Activated T-helper 17 cell treated with anti-CD3 and anti-CD28 coated beads, Interleukin-2, amount 50 U/mL, for 72 hours (primary cell): Measurements from ENCODE around the gene TMEM121. TPM values are rescaled to one million over a fixed set of nuclear protein-coding genes. Genes with fewer than 3 reads are reported as not detected.
A peak's percentile ranks its signal among the peaks of the same experiment; 100 is the strongest.

Experiments
- ATAC-seq: fragments of 150-1000 bp; cut with Tn5 transposase; replicated peaks from 2 replicates; pipeline ENCODE4 v1.10.0; 2021; ENCODE audit warnings: mild to moderate bottlenecking, moderate library complexity
- H3K27ac Mint-ChIP-seq: one replicate; pipeline ENCODE4 v1.8.0; 2022; ENCODE audit warnings: mixed read lengths
- H3K27me3 Mint-ChIP-seq: one replicate; pipeline ENCODE4 v1.8.0; 2022; ENCODE audit warnings: mixed read lengths
- H3K36me3 Mint-ChIP-seq: one replicate; pipeline ENCODE4 v1.8.0; 2022; ENCODE audit warnings: low read depth, mild to moderate bottlenecking, mixed read lengths
- H3K4me1 Mint-ChIP-seq: one replicate; pipeline ENCODE4 v1.8.0; 2022; ENCODE audit warnings: mixed read lengths
- H3K4me3 Mint-ChIP-seq: one replicate; pipeline ENCODE4 v1.8.0; 2022; ENCODE audit warnings: mild to moderate bottlenecking, mixed read lengths
- H3K9me3 Mint-ChIP-seq: one replicate; pipeline ENCODE4 v1.8.0; 2022; ENCODE audit warnings: mixed read lengths
- total RNA-seq, 2 donors: library from RNA; stranded (reverse); gene quantifications; one replicate each; pipeline ENCODE4 v1.2.3, GENCODE V29; 2022

Gene TMEM121
- total RNA-seq, 2 donors from 2014 or later: 2.5 to 12.3 TPM

DNA sequence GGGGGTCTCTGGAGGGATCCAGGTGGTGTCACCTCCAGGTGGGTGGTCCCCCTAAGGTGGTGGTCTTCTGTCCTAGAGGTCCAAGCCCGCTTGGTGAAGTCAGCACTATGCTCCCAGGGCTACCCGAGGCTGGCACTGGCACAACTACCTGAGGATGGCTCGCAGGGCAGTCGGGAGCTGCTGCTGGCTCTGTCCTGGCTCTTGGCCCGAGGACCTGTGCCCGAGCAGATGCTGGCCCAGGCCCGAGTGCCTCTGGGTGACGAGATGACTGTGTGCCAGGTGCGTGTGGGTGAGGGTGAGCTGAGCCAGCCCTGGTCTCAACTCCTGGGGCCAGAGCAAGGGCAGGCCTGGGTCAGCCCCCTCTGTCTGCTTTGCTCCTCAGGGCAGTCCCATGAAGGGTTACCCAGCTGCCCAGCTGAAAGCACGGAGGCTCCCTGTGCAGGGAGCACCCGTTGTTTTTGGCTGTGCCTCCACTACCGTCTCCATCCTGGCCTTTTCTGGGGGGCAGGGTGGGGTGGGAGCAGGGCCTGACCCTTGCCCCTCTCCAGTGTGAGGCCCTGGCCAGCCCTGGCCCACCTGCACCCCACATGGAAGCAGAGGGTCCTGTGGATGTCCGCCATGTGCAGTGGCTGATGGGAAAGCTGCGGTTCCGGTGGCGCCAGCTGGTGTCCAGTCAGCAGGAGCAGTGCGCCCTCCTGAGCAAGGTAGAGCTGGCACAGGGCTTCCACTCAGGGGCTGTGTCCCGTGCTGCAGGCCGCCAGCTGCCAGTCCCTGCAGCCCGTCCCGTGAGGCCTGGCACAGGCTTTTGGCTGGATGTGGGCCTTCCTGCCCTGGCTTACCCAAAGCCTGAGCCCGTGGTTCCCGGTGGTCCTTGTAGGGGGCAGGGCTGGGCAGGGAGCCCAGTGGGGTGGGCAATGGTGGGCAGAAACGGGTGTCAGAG lies 34.1 kb upstream of the TMEM121 start:
- Mint-ChIP-seq H3K4me1 (peaks cover 9% of the 10 kb centered on the region), H3K27me3 (no peaks in the 10 kb centered on the region), H3K4me3 (peak overlapping the region; percentile 81), H3K9me3 (no peaks in the 10 kb centered on the region), H3K36me3 (peaks cover 33% of the 10 kb centered on the region), H3K27ac (peak overlapping the region; percentile 88)
- ATAC-seq: no peak

DNA sequence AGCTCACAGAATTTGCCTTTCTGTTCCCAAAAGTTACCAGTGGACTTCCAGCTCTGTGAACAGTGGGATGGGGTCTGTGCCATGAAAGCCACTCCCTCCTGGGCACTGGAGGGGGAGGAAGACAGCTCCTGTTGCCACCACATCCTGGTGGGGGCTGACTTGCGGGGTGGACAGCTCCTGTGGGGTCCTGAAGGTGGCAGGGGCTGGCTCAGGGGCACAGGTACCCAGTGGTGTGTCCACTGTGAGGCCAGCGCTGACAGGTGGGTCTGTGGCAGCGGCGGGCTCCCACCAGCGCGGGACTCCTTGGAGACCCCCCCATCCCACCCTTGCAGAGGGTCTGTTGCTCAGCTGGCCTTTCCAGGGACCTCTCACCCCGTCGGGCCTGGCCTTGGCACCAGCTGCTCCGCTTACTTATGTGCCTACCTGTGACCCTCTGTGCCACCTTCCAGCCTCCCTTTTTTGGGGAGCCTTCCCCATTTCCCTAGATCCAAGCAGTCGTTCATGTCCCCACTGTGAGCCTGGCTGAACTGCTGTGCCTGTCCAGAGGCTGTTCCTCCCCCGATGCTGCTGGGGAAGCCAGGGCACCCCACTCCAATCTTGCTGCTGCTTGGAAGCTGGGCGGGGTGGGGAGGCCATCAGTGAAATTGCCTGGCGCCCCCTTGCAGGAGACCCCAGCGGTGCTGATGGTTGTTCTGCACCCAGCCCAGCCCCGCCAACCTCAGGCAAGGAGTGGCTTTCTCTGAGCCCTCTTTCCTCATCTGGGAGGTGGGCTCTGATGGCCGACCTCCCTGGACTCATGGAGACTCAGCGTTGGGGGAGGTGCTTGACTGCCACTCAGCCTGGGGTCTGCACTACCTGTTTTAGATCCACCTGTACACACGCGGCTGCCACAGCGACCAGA lies 33.2 kb upstream of the TMEM121 start:
- no peak for ATAC-seq
- Mint-ChIP-seq H3K9me3 (no peaks in the 10 kb centered on the region), H3K27me3 (no peaks in the 10 kb centered on the region), H3K36me3 (peaks cover 27% of the 10 kb centered on the region), H3K4me1 (peaks cover 9% of the 10 kb centered on the region), H3K4me3 (no peak overlapping the region), H3K27ac (no peak overlapping the region)

DNA sequence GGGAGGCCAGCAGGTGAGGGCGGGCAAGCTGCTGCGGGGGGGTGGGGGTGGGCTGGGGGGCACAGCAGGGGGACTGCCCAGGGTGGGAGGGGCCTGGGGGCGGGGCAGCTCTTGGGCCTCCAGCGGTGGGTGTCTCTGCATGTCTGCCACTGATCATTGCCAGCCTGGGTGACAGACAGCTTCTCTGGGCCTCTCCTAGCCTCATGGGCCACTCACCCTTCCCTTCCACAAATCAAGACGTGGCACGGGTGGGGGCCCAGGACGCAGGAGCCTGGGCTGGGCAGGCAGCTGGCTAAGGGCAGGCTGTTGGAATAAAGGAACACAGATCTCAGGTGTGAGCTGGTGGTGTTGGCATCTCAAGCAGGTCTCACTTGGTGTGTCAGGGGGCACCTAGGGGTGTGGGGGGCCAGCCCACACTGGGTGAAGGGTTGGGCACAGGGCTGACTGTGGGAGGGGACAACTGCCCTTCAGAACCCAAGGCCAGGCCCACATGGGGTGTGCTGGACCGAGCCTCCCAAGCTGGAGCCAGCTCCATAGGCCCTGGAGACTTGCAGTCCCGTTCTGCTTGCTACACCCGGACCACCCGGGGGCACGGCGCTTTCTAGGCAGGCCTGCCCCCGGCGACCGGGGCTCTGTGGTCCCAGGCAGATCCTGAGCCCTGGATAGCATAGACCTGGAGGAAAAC lies 32.3 kb upstream of the TMEM121 start:
- H3K27me3 Mint-ChIP-seq: no peaks in the 10 kb centered on the region
- H3K4me3 Mint-ChIP-seq: no peak overlapping the region
- no peak overlapping the region for H3K27ac Mint-ChIP-seq
- H3K36me3 Mint-ChIP-seq: peaks cover 19% of the 10 kb centered on the region
- peaks cover 9% of the 10 kb centered on the region for H3K4me1 Mint-ChIP-seq
- no peak for ATAC-seq
- H3K9me3 Mint-ChIP-seq: no peaks in the 10 kb centered on the region

DNA sequence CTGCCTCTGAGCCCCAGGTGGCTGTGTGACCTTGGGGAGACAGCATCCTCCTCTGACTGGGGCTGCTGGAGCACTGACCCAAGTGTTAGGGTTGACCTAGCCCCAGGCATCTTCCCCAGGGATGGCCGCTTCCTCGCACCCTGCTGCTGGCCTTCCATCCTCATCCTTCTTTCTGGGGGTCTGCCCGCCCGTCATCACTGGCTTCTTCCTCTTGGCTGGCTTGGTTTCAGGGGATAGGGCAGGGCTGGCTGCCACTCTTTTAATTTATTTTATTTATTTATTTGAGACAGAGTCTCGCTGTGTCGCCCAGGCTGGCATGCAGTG lies 31.8 kb upstream of the TMEM121 start:
- Mint-ChIP-seq H3K4me1 (peaks cover 6% of the 10 kb centered on the region), H3K27ac (no peak overlapping the region), H3K27me3 (no peaks in the 10 kb centered on the region), H3K4me3 (no peak overlapping the region), H3K36me3 (peaks cover 14% of the 10 kb centered on the region), H3K9me3 (no peaks in the 10 kb centered on the region)
- ATAC-seq: no peak

DNA sequence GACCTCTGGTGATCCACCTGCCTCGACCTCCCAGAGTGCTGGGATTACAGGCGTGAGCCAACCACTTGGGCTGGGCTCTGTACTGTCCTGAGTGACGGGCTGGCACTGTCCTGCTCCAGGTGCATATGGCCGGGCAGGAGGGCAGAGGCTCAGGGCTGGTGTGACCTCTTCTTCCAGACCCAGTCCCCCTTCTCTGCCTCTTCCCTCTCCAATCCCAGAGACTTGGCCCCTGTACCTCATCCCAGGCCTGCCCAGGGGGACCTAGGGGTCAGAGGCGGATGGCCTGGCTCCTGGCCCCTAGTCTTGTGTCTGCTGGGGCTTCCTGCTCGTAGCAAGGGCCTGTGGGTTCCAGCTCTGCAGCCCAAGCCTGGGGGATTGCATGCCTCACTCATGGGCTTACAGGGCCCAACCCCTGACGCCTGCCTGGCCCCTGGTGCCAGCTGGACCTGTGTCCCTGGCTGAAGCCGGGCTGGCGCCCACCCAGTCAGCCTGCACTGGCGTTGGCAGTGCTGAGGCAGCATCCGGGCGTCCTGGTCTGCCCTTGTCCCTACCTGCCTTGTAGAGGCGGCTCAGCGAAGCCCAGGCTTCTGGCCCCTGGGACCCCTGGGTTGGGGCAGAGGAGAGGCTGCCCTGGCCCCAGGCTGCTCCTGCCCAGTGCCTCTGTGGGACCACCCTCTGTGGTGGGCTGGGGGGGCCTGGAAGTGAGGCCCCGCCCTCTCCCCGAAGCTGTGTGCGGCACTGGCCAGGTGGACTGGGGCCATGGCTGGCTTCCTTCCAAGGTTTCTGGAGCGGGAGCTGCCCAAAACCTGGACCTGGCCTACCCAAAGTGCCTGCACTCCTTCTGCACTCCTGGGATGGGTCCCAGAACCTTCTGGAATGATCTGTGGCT lies 31.0 kb upstream of the TMEM121 start:
- H3K27me3 Mint-ChIP-seq: no peaks in the 10 kb centered on the region
- no peak overlapping the region for H3K27ac Mint-ChIP-seq
- H3K4me1 Mint-ChIP-seq: peaks cover 4% of the 10 kb centered on the region
- no peak for ATAC-seq
- H3K36me3 Mint-ChIP-seq: peaks cover 11% of the 10 kb centered on the region
- no peak overlapping the region for H3K4me3 Mint-ChIP-seq
- H3K9me3 Mint-ChIP-seq: no peaks in the 10 kb centered on the region

DNA sequence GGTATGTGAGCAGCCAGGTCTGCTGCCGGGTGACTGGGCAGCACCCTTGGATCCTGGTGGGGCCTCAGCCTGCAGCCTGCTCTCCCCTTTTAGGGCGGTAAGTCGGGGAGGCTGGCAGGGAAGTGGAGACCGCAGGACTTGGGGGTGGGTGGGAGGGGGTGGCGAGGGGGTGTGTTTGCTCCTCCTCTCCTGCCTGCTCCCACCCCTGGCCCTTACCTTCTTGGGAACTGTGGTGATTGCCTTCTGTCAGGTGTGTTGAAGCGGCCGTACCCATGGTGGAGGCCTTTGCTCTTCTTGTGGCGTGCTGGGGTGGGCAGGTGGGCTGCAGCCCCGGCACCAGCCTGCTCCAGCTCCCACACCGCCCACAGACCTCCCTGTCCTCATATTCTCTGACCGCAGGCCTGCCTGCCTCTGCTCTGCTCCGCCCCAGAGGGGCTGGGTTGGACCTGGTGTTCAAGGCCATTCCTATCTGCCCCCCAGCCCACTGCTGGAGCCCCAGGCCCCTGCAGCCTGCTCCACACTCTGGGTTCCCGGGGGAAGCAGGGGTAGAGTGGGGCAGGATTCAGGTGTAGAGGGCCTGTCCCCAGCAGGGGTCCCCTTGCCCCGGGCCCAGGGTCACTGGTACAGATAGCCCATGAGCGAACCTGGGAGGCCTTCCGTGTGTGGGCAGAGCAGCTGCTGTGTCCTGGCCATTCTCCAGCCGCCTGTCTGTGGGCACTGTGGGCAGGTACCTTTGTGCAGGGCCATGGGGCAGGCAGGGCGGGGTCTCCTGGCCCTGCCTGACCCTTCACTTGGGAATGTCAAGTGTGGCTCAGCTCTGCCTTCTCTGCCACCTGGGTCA lies 30.2 kb upstream of the TMEM121 start:
- ATAC-seq: no peak
- Mint-ChIP-seq H3K4me3 (no peak overlapping the region), H3K27ac (no peak overlapping the region), H3K27me3 (no peaks in the 10 kb centered on the region), H3K9me3 (no peaks in the 10 kb centered on the region), H3K4me1 (peaks cover 4% of the 10 kb centered on the region), H3K36me3 (peaks cover 4% of the 10 kb centered on the region)

DNA sequence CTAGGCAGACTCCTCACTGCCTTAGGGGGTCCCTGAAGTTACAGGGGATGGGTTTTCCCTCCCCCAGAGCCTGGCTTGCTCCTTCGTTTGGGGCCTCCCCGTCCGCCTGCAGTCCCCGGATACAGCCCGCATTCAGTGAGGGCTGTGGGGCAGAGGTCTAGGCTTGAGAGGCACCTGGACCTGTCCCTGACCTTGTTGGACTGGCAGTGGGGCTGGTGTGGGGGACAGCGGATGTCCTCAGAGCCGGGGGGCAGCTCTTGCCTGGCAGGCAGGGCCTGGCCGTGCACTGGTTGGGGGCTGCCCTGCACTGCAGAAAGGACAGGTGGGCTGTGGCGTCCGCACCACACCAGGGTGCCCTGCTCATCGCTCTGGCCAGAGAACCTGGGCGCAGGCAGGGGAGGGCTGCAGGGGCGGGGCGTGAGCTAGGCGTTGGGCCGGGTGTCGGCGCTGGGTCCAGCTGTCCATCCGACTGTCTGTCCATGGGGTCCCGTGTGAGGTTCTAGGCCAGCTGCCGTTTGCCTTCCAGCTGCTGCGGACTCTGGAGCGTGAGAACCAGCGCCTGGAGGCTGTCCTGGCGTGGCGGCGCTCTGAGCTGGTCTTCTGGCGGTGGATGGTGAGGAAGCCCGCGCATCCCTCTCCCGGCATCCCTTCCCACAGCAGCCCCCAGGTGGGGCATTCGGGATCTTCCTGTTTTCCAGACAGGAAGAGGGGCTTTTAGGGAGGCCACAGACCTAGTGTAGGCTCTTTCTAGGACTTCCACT lies 29.4 kb upstream of the TMEM121 start:
- no peak overlapping the region for H3K27ac Mint-ChIP-seq
- peaks cover under 1% of the 10 kb centered on the region for H3K36me3 Mint-ChIP-seq
- no peak for ATAC-seq
- no peak overlapping the region for H3K4me3 Mint-ChIP-seq
- H3K27me3 Mint-ChIP-seq: no peaks in the 10 kb centered on the region
- H3K9me3 Mint-ChIP-seq: no peaks in the 10 kb centered on the region
- H3K4me1 Mint-ChIP-seq: no peaks in the 10 kb centered on the region

DNA sequence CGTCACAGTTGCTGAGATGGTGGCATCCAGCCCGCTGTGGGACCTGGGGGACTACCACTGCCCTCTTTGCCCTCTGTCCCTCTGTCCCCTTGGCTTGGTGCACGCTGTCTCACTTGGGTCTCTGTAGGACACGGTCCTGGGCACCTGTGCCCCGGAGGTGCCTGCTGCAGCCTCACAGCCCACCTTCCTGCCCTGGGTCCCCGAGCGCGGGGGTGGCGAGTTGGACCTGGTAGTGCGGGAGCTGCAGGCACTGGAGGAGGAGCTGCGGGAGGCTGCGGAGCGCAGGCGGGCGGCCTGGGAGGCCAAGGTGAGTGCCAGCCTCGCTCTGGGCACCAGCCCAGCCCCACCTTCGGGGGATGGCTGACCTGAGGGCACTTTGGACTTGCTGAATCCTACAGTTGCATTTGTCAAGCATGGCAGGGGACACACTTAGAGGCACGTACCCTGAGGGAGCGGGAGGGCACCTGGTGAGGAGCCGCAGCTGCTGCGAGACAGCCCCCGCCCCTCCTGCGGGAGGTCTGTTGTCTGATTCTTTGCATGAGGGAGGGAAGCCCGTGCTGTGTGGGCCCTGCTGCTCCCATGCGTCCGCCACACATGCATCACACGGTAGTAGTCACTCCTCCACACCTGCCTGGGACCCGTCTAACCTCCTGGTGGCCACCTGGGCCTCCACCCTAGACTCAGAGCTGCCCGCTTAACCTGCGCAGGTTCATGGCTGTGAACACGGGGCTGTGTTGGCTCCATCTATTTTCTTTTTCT lies 28.5 kb upstream of the TMEM121 start:
- H3K9me3 Mint-ChIP-seq: no peaks in the 10 kb centered on the region
- no peak overlapping the region for H3K27ac Mint-ChIP-seq
- no peak for ATAC-seq
- no peaks in the 10 kb centered on the region for H3K36me3 Mint-ChIP-seq
- no peak overlapping the region for H3K4me3 Mint-ChIP-seq
- H3K27me3 Mint-ChIP-seq: no peaks in the 10 kb centered on the region
- H3K4me1 Mint-ChIP-seq: no peaks in the 10 kb centered on the region

DNA sequence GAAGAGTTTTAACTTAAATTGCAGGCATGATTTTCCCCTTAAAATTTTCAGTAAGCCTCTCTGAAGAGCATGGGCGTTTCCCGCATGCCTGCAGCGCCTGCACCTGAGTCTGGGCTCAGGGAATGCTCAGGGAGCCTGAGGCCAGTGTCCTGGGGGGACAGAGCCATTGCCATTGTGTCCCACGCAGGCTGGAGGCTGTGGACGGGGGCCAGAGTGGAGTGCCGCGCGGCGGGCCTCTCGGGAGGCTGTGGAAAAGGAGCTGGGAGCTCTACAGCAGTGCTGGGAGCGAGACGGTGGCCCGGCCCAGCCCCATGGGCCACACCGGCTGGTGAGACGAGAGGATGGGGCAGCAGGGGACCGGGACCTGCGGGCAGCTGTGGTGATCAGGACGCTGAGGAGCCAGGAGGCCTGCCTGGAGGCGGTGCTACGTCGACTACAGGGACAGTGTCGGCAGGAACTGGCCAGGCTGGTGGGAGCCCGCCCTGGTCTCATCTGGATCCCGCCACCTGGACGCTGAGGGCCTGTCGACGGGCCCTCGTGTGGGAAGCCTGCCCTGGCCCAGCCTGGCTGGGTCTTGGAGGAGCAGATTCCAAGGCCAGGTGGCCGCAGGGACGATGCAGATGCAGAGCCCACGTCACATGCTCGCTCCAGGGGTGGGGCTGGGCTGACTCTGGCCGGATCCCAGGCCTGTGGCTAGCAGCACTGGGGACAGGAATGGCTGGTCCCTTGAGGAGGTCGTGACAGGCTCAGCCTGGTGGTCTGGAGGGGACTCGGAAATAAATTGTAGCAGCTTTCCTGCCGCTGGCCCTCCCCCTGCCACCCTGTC lies 27.7 kb upstream of the TMEM121 start:
- Mint-ChIP-seq H3K27ac (no peak overlapping the region), H3K36me3 (no peaks in the 10 kb centered on the region), H3K4me3 (no peak overlapping the region), H3K4me1 (no peaks in the 10 kb centered on the region), H3K27me3 (no peaks in the 10 kb centered on the region), H3K9me3 (no peaks in the 10 kb centered on the region)
- no peak for ATAC-seq

DNA sequence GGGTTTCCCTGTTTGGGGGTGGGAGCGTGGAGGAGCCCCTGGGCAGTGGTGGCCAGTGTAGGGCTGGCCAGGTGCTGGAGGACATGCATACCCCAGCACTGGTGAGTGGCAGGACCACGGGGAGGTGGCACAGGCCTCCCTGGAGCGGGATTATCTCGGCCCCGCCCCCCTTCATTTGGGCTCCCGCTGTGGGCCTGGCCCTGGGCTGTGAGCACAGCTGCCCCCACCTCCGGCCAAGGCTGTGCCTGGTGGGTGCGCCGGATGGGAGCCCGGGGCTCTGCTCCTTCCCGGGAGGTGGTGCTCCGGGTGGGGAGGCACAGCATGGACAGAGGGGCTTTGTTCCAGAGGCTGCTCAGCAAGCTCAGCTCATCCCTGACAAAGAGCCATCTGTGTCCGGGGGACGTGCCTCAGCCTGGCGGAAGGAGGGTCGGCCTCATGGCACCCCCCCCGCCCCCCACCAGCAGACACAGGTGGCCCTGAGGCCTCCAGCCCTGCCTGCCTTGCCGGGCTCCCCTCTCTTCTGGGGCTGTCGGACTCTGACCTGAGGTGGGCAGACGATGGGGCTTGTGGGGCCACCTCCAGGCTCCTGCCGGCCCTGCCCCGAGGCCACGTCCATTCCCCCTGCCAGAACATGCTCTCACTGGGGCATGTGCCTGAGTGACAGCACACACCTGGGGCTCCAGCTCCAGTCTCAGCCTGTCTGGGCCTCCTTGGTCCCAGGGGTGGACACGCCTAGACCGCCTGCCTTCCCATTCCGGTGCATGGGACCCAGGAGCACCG lies 26.9 kb upstream of the TMEM121 start:
- no peaks in the 10 kb centered on the region for H3K9me3 Mint-ChIP-seq
- H3K36me3 Mint-ChIP-seq: no peaks in the 10 kb centered on the region
- ATAC-seq: no peak
- no peaks in the 10 kb centered on the region for H3K4me1 Mint-ChIP-seq
- no peak overlapping the region for H3K27ac Mint-ChIP-seq
- H3K4me3 Mint-ChIP-seq: no peak overlapping the region
- H3K27me3 Mint-ChIP-seq: no peaks in the 10 kb centered on the region
